SK-N-SH treated with all-trans-retinoic acid at 6 μM for 48 hours (cell line): Measurements from ENCODE around the gene ANKRD33B.

Experiments
- ARNTL ChIP-seq: fragments of 450-650 bp; formaldehyde crosslinking; IDR thresholded peaks from 2 replicates; pipeline ENCODE4 v1.5.0; 2020; ENCODE audit warnings: low read depth, mild to moderate bottlenecking, moderate library complexity, borderline replicate concordance
- CSDC2 ChIP-seq: fragments of 250-450 bp; sonication (Bioruptor Pico); IDR thresholded peaks from 2 replicates; pipeline ENCODE4 v1.5.0; 2020; ENCODE audit warnings: mild to moderate bottlenecking, moderate library complexity
- ESRRG ChIP-seq: fragments of 250-450 bp; sonication (Bioruptor Pico); IDR thresholded peaks from 2 replicates; pipeline ENCODE4 v1.6.1; 2021; ENCODE audit warnings: mild to moderate bottlenecking
- GLIS3 ChIP-seq: fragments of 250-450 bp; sonication (Bioruptor Pico); IDR thresholded peaks from 2 replicates; pipeline ENCODE4 v1.5.0; 2020; ENCODE audit warnings: mild to moderate bottlenecking, moderate library complexity
- OSR1 ChIP-seq: fragments of 250-450 bp; sonication (Bioruptor Pico); IDR thresholded peaks from 2 replicates; pipeline ENCODE4 v1.8.0; 2022; ENCODE audit warnings: moderate library complexity, mild to moderate bottlenecking, inconsistent platforms
- TOX ChIP-seq: fragments of 250-450 bp; sonication (Bioruptor Pico); IDR thresholded peaks from 2 replicates; pipeline ENCODE4 v1.8.0; 2021; ENCODE audit warnings: mild to moderate bottlenecking, moderate library complexity, borderline replicate concordance
- ZFP30 ChIP-seq: fragments of 450-650 bp; formaldehyde crosslinking; IDR thresholded peaks from 2 replicates; pipeline ENCODE4 v1.5.0; 2022; ENCODE audit warnings: mild to moderate bottlenecking, moderate library complexity
- TF ChIP-seq, protein P1 (sequence below): fragments of 250-450 bp; sonication (Bioruptor Pico); IDR thresholded peaks from 2 replicates; pipeline ENCODE4 v1.8.0; 2021; ENCODE audit warnings: low read depth, mild to moderate bottlenecking, moderate library complexity, borderline replicate concordance
- TF ChIP-seq, protein P2 (sequence below): fragments of 250-450 bp; sonication (Bioruptor Pico); IDR thresholded peaks from 2 replicates; pipeline ENCODE4 v1.5.0; 2020; ENCODE audit warnings: mild to moderate bottlenecking, moderate library complexity

GRCh38 chr5:10562201-10563109 lies 1.4 kb upstream of the ANKRD33B start:
- no peak for TF ChIP-seq OSR1
- TF ChIP-seq, protein P1, sequence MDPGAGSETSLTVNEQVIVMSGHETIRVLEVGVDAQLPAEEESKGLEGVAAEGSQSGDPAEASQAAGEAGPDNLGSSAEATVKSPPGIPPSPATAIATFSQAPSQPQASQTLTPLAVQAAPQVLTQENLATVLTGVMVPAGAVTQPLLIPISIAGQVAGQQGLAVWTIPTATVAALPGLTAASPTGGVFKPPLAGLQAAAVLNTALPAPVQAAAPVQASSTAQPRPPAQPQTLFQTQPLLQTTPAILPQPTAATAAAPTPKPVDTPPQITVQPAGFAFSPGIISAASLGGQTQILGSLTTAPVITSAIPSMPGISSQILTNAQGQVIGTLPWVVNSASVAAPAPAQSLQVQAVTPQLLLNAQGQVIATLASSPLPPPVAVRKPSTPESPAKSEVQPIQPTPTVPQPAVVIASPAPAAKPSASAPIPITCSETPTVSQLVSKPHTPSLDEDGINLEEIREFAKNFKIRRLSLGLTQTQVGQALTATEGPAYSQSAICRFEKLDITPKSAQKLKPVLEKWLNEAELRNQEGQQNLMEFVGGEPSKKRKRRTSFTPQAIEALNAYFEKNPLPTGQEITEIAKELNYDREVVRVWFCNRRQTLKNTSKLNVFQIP = no peak
- TF ChIP-seq ZFP30 (CRISPR knock-in tag) = no peak
- TF ChIP-seq CSDC2 (CRISPR knock-in tag) = no peak
- TF ChIP-seq, protein P2, sequence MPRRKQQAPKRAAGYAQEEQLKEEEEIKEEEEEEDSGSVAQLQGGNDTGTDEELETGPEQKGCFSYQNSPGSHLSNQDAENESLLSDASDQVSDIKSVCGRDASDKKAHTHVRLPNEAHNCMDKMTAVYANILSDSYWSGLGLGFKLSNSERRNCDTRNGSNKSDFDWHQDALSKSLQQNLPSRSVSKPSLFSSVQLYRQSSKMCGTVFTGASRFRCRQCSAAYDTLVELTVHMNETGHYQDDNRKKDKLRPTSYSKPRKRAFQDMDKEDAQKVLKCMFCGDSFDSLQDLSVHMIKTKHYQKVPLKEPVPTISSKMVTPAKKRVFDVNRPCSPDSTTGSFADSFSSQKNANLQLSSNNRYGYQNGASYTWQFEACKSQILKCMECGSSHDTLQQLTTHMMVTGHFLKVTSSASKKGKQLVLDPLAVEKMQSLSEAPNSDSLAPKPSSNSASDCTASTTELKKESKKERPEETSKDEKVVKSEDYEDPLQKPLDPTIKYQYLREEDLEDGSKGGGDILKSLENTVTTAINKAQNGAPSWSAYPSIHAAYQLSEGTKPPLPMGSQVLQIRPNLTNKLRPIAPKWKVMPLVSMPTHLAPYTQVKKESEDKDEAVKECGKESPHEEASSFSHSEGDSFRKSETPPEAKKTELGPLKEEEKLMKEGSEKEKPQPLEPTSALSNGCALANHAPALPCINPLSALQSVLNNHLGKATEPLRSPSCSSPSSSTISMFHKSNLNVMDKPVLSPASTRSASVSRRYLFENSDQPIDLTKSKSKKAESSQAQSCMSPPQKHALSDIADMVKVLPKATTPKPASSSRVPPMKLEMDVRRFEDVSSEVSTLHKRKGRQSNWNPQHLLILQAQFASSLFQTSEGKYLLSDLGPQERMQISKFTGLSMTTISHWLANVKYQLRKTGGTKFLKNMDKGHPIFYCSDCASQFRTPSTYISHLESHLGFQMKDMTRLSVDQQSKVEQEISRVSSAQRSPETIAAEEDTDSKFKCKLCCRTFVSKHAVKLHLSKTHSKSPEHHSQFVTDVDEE (CRISPR knock-in tag) = no peak
- TF ChIP-seq TOX (CRISPR knock-in tag) = no peak
- no peak for TF ChIP-seq ARNTL
- no peak for TF ChIP-seq ESRRG
- TF ChIP-seq GLIS3 (CRISPR knock-in tag) = no peak
